SK-N-MC (cell line): Measurements from ENCODE around the gene TLR9.

Experiments
- EZH2 ChIP-seq: fragments of 200-600 bp; sonication (generic); IDR thresholded peaks from one replicate; pipeline ENCODE4 v1.6.1; 2017; ENCODE audit warnings: antibody characterized with exemption
- POLR2AphosphoS5 ChIP-seq: IDR thresholded peaks from 2 replicates; pipeline ENCODE4 v1.6.1; 2012; ENCODE audit warnings: mild to moderate bottlenecking, low read depth, low read length, borderline replicate concordance

DNA sequence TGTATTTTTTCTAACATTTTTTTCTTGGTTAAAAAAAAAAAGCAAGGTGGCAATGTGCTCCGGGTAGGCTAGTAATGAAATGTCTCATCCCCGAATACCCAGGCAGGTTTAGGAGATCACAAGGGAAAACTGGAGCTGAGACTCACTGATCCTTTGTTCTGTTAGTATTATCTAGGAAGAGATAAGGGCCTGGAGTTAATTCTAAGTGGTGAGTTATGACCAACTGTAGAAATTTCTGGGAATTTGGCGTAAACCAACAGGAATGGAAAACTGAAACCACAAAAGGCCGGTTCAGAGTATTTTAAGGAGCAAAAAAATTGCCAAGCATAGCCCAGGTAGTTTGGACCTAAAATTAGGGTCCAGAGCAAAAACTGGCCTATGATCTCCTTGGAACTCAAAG, 32.5 kb upstream of the TLR9 start:
- TF ChIP-seq POLR2AphosphoS5: no peak
- no peak for TF ChIP-seq EZH2
